HG03039 (cell line): ENCODE data around the gene JMJD4.
"Not testable (repeated sequence)": the region's sequence is repeated elsewhere in the genome, so short reads cannot be mapped to it uniquely, and the experiment has no call there.

ENCODE experiments used
- ATAC-seq: cut with Tn5 transposase; IDR thresholded peaks from one replicate; pipeline ENCODE4 v1.9.1; 2021; ENCODE audit warnings: mild to moderate bottlenecking, moderate library complexity; ENCODE audit not compliant: unreplicated experiment

The JMJD4 gene

DNA sequence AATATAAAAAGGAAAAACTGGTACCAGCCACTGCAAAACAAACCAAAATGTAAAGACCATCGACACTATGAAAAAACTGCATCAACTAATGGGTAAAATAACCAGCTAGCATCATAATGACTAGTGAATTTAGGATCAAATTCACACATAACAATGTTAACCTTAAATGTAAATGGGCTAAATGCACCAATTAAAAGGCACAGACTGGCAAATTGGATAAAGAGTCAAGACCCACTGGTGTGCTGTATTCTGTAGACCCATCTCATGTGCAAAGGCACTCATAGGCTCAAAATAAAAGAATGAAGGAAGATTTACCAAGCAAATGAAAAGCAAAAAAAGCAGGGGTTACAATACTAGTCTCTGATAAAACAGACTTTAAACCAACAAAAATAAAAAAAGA lies 33.5 kb downstream of the JMJD4 start:
- ATAC-seq = not testable (repeated sequence)

- no peak for ATAC-seq
These were observed 37.7 kb downstream of the JMJD4 start for GRCh38 chr1:227697321-227697864.

- no peak for ATAC-seq
These were observed 49.3 kb downstream of the JMJD4 start for GRCh38 chr1:227685807-227686206.
